Esophagus (tissue), 2 donors: ENCODE data around the gene BLCAP. TPM values are rescaled to one million over a fixed set of nuclear protein-coding genes. Genes with fewer than 3 reads are reported as not detected.

ENCODE experiments used
- polyA plus RNA-seq, 2 donors: library from polyadenylated mRNA; stranded (reverse); fragments of 200-250 nt; gene quantifications; one replicate each; pipeline ENCODE4 v1.2.3, GENCODE V29; 2013
- donor health status: healthy with polysubstance abuse.
- donor health status: Bipolar disorder and iron deficiency.

BLCAP gene
- polyA plus RNA-seq, 2 donors = 45.7 to 80.2 TPM

Other genes starting within 250 kb of the BLCAP start
- gene MANBAL, start 238.2 kb downstream of the BLCAP start, polyA plus RNA-seq = 10 to 100 TPM; 27.6 to 58.1 TPM
- 10 to 100 TPM; 26.9 to 59.4 TPM for gene SRC, start 181.7 kb downstream of the BLCAP start, polyA plus RNA-seq
- 1 to 10 TPM; 2.5 to 3.8 TPM for gene NNAT, start 6.6 kb downstream of the BLCAP start, polyA plus RNA-seq
- gene CTNNBL1, start 166.2 kb upstream of the BLCAP start, polyA plus RNA-seq = 10 to 100 TPM; 30.2 to 39.6 TPM